HepG2 (cell line): ENCODE data around the gene PDGFD. TPM values are rescaled to one million over a fixed set of nuclear protein-coding genes. Genes with fewer than 3 reads are reported as not detected.

Experiments used
- ATAC-seq: fragments of 200-7000 bp; cut with Tn5 transposase; 3 replicates; pipeline ENCODE4 v1.9.1; 2020; ENCODE audit warnings: mild to moderate bottlenecking, moderate library complexity
- BruUV-seq: library from RNA; stranded (reverse); fragments of 400-500 nt; replicated peaks from 2 replicates; lab custom pipeline; 2021; lab: Mats Ljungman, UMichigan
- CTCF ChIA-PET: fragments of 300-600 bp; formaldehyde crosslinking; extraction: SDS; loops from one replicate; lab custom pipeline; 2021; ENCODE audit warnings: low total read pairs, inconsistent platforms, low intra/inter-chr PET ratio; lab: Yijun Ruan, JAX
- POLR2A ChIA-PET: fragments of 350-600 bp; sonication (Branson Sonifier 250); formaldehyde crosslinking; loops from one replicate; lab custom pipeline; 2020; ENCODE audit warnings: antibody characterized with exemption, inconsistent platforms; lab: Yijun Ruan, JAX
- DNase-seq: peaks from one replicate; pipeline ENCODE4 v3.0.0-alpha.2; 2015; ENCODE audit warnings: low spot score
- FAIRE-seq: peaks from 3 replicates; lab custom pipeline; 2011; peaks lifted over from hg19 to GRCh38; lab: Jason Lieb, UNC
- H2AFZ ChIP-seq: one replicate; pipeline ENCODE4 v1.6.1; 2011; ENCODE audit warnings: low read length, inconsistent platforms
- H3K27ac ChIP-seq: fragments of 300-600 bp; 3 replicates; pipeline ENCODE4 v1.8.0; 2011; ENCODE audit warnings: mixed run types, mild to moderate bottlenecking, mixed read lengths, low read length, inconsistent platforms; ENCODE audit not compliant: insufficient read depth; ENCODE audit errors: extremely low read length
- H3K27me3 ChIP-seq, 2 experiments: fragments of 200-600 bp in 1 of 2; 2 replicates in 1 of 2; 3 replicates in 1 of 2; pipeline versions ENCODE4 v1.6.0 to v1.8.0; 2011; ENCODE audit warnings: low read length in 2 of 2, mild to moderate bottlenecking in 2 of 2, moderate library complexity in 2 of 2, inconsistent platforms in 1 of 2; ENCODE audit not compliant: insufficient read depth in 2 of 2, control insufficient read depth in 1 of 2
- H3K36me3 ChIP-seq, 2 experiments: fragments of 200-600 bp in 1 of 2; replicated peaks in 1 of 2; 2 replicates in 1 of 2; 3 replicates in 1 of 2; pipeline versions ENCODE4 v1.5.1 to v1.8.0; 2011; ENCODE audit warnings: low read length in 2 of 2, inconsistent platforms in 1 of 2; ENCODE audit not compliant: insufficient read depth in 2 of 2, control insufficient read depth in 1 of 2
- H3K4me1 ChIP-seq: 2 replicates; pipeline ENCODE4 v1.5.1; 2012; ENCODE audit warnings: low read length, inconsistent platforms; ENCODE audit not compliant: insufficient read depth
- H3K4me2 ChIP-seq: 2 replicates; pipeline ENCODE4 v1.6.0; 2011; ENCODE audit warnings: low read depth, low read length, inconsistent platforms
- H3K4me3 ChIP-seq, 3 experiments: fragments of 200-600 bp in 1 of 3; sonication (generic), shearing (Covaris generic) in 1 of 3; replicated peaks in 1 of 3; 2 replicates each; pipeline ENCODE4 v1.5.1; 2011 to 2016; ENCODE audit warnings: low read length in 3 of 3, inconsistent platforms in 2 of 3, low read depth in 2 of 3, mild to moderate bottlenecking in 2 of 3, control low read depth in 1 of 3, mixed read lengths in 1 of 3; ENCODE audit not compliant: insufficient read depth in 1 of 3
- H3K79me2 ChIP-seq: one replicate; pipeline ENCODE4 v1.6.1; 2011; ENCODE audit warnings: low read length, inconsistent platforms; ENCODE audit not compliant: insufficient read depth
- H3K9ac ChIP-seq: 2 replicates; pipeline ENCODE4 v1.6.0; 2011; ENCODE audit warnings: mild to moderate bottlenecking, low read depth, low read length, inconsistent platforms; ENCODE audit not compliant: insufficient read depth
- H3K9me3 ChIP-seq: 2 replicates; pipeline ENCODE4 v1.5.1; 2012; ENCODE audit warnings: mild to moderate bottlenecking, low read length
- H4K20me1 ChIP-seq: 2 replicates; pipeline ENCODE4 v1.6.0; 2011; ENCODE audit warnings: inconsistent platforms, mild to moderate bottlenecking, low read length, moderate library complexity; ENCODE audit not compliant: insufficient read depth
- BRD4 ChIP-seq: sonication (generic); formaldehyde crosslinking; IDR thresholded peaks from 2 replicates; pipeline ENCODE4 v1.4.0; 2020; ENCODE audit warnings: missing genetic modification reagents
- CBFB ChIP-seq: sonication (generic); formaldehyde crosslinking; IDR thresholded peaks from 2 replicates; pipeline ENCODE4 v1.4.0; 2020; ENCODE audit warnings: missing genetic modification reagents
- DNMT1 ChIP-seq: sonication (generic); formaldehyde crosslinking; IDR thresholded peaks from 2 replicates; pipeline ENCODE4 v1.5.1; 2020; ENCODE audit warnings: mild to moderate bottlenecking, missing genetic modification reagents
- ETV6 ChIP-seq: sonication (generic); formaldehyde crosslinking; conservative IDR thresholded peaks from 2 replicates; pipeline ENCODE4 v1.4.0; 2020; ENCODE audit warnings: missing genetic modification reagents
- HMGA1 ChIP-seq: sonication (generic); formaldehyde crosslinking; conservative IDR thresholded peaks from 2 replicates; pipeline ENCODE4 v1.4.0; 2020; ENCODE audit warnings: missing genetic modification reagents
- HOXA9 ChIP-seq: sonication (generic); formaldehyde crosslinking; IDR thresholded peaks from 2 replicates; pipeline ENCODE4 v1.8.1; 2022; ENCODE audit warnings: missing genetic modification reagents, mild to moderate bottlenecking, moderate library complexity, borderline replicate concordance
- JUNB ChIP-seq: sonication (generic); formaldehyde crosslinking; IDR thresholded peaks from 2 replicates; pipeline ENCODE4 v1.8.0; 2022; ENCODE audit warnings: missing genetic modification reagents, mild to moderate bottlenecking, borderline replicate concordance
- KLF13 ChIP-seq: sonication (generic); formaldehyde crosslinking; IDR thresholded peaks from 2 replicates; pipeline ENCODE4 v1.4.0; 2020; ENCODE audit warnings: mild to moderate bottlenecking, missing genetic modification reagents
- KLF15 ChIP-seq: sonication (generic); formaldehyde crosslinking; IDR thresholded peaks from 2 replicates; pipeline ENCODE4 v1.8.1; 2023; ENCODE audit warnings: borderline replicate concordance, mild to moderate bottlenecking, inconsistent platforms, missing genetic modification reagents, mixed read lengths
- MYNN ChIP-seq: sonication (generic); formaldehyde crosslinking; IDR thresholded peaks from 2 replicates; pipeline ENCODE4 v1.4.0; 2020; ENCODE audit warnings: mild to moderate bottlenecking, low read depth, missing genetic modification reagents
- NR2F1 ChIP-seq, 2 experiments: fragments of 450-650 bp in 1 of 2; formaldehyde crosslinking in 1 of 2; IDR thresholded peaks; 2 replicates each; pipeline versions ENCODE4 v1.5.0 to v1.6.1; 2016 to 2020; ENCODE audit warnings: mild to moderate bottlenecking in 1 of 2, missing compliant biosample characterization in 1 of 2, missing genetic modification reagents in 1 of 2, moderate library complexity in 1 of 2
- PHF20 ChIP-seq: sonication (generic); formaldehyde crosslinking; IDR thresholded peaks from 2 replicates; pipeline ENCODE4 v1.5.0; 2020; ENCODE audit warnings: mild to moderate bottlenecking, missing genetic modification reagents
- SMAD3 ChIP-seq: sonication (generic); formaldehyde crosslinking; IDR thresholded peaks from 2 replicates; pipeline ENCODE4 v1.4.0; 2020; ENCODE audit warnings: missing genetic modification reagents
- U2AF1 ChIP-seq: fragments of 200-400 bp; formaldehyde crosslinking; optimal IDR thresholded peaks from 2 replicates; pipeline ENCODE3; 2017; ENCODE audit warnings: mild to moderate bottlenecking, low read depth, low read length
- YEATS4 ChIP-seq: sonication (generic); formaldehyde crosslinking; IDR thresholded peaks from 2 replicates; pipeline ENCODE4 v1.4.0; 2020; ENCODE audit warnings: missing genetic modification reagents, borderline replicate concordance
- ZSCAN30 ChIP-seq: sonication (generic); formaldehyde crosslinking; IDR thresholded peaks from 2 replicates; pipeline ENCODE4 v1.5.0; 2020; ENCODE audit warnings: mild to moderate bottlenecking, missing genetic modification reagents
- WGBS: methylation state at CpG from one replicate; pipeline ENCODE4 v1.1.6; 2017; ENCODE audit warnings: low lambda C conversion rate; 5-methylcytosine and 5-hydroxymethylcytosine counted together
- in situ Hi-C: cut with HindIII; loops from 2 replicates; pipeline ENCODE4 v1.10.0; 2017; ENCODE audit warnings: low pct_unique_long_range_greater_than_20kb; ENCODE audit not compliant: extremely low pct_ligation_motif_present
- intact Hi-C: fragments of 100-400 bp; cut with micrococcal nuclease; formaldehyde crosslinking; loops from one replicate; pipeline ENCODE4 v1.10.0; 2022; ENCODE audit not compliant: unreplicated experiment
- polyA plus RNA-seq, 8 experiments: library from polyadenylated mRNA; depleted of rRNA in 3 of 8; stranded (reverse) in 7 of 8; unstranded in 1 of 8; fragments of >200 nt; fragmentation: Illumina TruSeq in 4 of 8; extraction: Trizol in 4 of 8; gene quantifications; 2 replicates each; pipeline versions ENCODE4 v1.2.1 to v1.2.3, GENCODE V29; 2011 to 2016; ENCODE audit warnings: low read depth in 4 of 8, missing spikeins in 1 of 8, mixed read lengths in 1 of 8; ENCODE audit not compliant: insufficient read depth in 1 of 8
- total RNA-seq, 5 experiments: library from RNA; depleted of rRNA; stranded (reverse); fragments of >200 nt; fragmentation: Illumina TruSeq; extraction: Trizol; gene quantifications; 2 replicates each; pipeline ENCODE4 v1.2.3, GENCODE V29; 2016; ENCODE audit warnings: low read depth in 1 of 5
- TF ChIP-seq, protein P1 (sequence below), 2 experiments: fragments of 450-650 bp in 1 of 2; sonication (generic) in 1 of 2; formaldehyde crosslinking; IDR thresholded peaks; 2 replicates each; pipeline versions ENCODE4 v1.5.0 to v1.8.0; 2020 to 2022; ENCODE audit warnings: mild to moderate bottlenecking in 1 of 2, missing genetic modification reagents in 1 of 2
- TF ChIP-seq, protein P2 (sequence below): sonication (generic); formaldehyde crosslinking; conservative IDR thresholded peaks from 2 replicates; pipeline ENCODE4 v1.8.1; 2023; ENCODE audit warnings: missing genetic modification reagents
- TF ChIP-seq, protein P3 (sequence below): IDR thresholded peaks from 2 replicates; pipeline ENCODE4 v1.6.1; 2018; ENCODE audit warnings: missing genetic modification reagents
- TF ChIP-seq, protein P4 (sequence below): sonication (generic); formaldehyde crosslinking; IDR thresholded peaks from 2 replicates; pipeline ENCODE4 v1.4.0; 2020; ENCODE audit warnings: mild to moderate bottlenecking, low read depth, missing genetic modification reagents

Gene PDGFD
- total and polyA plus RNA-seq, 2 of the 13 experiments (the other 11 are each of a cell fraction or from before 2014, with no cell fraction given), result 0.09 to 0.29 TPM

DNA sequence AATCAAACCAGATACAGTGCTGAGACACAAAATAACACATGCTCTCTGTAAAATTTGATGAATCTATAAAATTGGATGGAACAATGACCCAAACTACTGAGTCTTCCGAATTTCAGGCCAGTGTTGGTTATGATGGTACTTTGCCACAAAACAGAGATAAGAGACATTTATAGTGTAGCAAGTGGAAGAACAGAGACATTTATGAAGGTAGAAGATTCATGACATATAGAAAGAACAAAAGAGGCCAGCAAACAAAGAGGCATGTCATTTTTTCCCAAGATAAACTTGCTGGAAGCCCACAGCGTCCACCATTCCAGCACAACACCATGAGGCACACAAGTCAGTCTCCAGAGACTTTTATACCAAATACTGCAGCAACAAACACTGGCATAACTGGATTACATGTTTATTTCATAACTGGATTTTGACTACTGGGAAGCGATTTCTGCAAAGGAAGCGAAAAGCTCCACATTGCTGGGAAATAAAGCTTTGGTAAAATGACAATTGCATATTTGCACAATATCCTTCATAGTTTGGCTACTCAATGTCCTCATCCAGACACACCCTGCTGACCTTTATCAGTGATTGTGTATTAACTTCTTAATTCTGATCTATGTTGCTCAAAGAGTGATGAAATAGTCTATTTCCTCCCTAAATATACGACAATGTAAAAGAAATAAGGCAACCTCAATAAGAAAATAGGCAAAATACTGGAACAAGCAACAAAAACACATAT, 110.0 kb downstream of the PDGFD start (continued):
- TF ChIP-seq, protein P1, sequence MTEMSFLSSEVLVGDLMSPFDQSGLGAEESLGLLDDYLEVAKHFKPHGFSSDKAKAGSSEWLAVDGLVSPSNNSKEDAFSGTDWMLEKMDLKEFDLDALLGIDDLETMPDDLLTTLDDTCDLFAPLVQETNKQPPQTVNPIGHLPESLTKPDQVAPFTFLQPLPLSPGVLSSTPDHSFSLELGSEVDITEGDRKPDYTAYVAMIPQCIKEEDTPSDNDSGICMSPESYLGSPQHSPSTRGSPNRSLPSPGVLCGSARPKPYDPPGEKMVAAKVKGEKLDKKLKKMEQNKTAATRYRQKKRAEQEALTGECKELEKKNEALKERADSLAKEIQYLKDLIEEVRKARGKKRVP (CRISPR knock-in tag; IDR thresholded peaks at IDR 0.05), result no peak
- TF ChIP-seq SMAD3 (CRISPR knock-in tag), result no peak

DNA sequence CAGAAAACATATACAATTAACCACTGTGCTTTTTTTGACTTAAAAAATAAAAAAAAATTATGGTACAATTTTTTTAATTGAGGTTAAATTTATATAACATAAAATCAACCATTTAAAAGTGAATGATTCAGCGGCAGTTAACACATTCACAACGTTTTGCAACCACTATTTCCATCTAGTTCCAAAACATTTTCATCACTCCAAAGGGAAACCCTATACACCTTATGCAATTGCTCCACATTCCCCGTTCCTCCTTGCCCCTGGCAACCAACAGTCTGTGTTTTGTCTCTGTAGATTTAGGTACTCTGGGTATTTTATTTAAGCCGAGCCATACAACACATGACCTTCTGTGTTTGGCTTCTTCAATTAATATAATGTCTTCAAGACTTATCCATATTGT, 112.2 kb downstream of the PDGFD start:
- no peaks in the 10 kb centered on the region for H3K27me3 ChIP-seq
- BruUV-seq, result no TSS peak
- DNase-seq, result no peak
- POLR2A ChIA-PET, result no interaction called here
- CTCF ChIA-PET, result no interaction called here
- FAIRE-seq, result no peak
- H3K4me1 ChIP-seq, result no peaks in the 10 kb centered on the region
- no peak overlapping the region for H3K4me3 ChIP-seq
- no peak overlapping the region for H3K9ac ChIP-seq
- no peaks in the 10 kb centered on the region for H3K79me2 ChIP-seq
- no peak overlapping the region for H2AFZ ChIP-seq
- H4K20me1 ChIP-seq, result no peaks in the 10 kb centered on the region
- in situ Hi-C loops, result no loop called here
- H3K4me2 ChIP-seq, result no peak overlapping the region
- no peaks in the 10 kb centered on the region for H3K36me3 ChIP-seq
- under 1% methylated on average over 4 of the region's 4 CpGs for WGBS
- intact Hi-C loops, result no loop called here
- H3K27ac ChIP-seq, result no peak overlapping the region
- no peaks in the 10 kb centered on the region for H3K9me3 ChIP-seq
- no peak for ATAC-seq
- no peak for TF ChIP-seq U2AF1
- no peak for TF ChIP-seq ZSCAN30 (CRISPR knock-in tag)
- TF ChIP-seq KLF15, result no peak
- TF ChIP-seq YEATS4 (CRISPR knock-in tag), result no peak
- no peak for TF ChIP-seq PHF20 (CRISPR knock-in tag)
- TF ChIP-seq ETV6 (CRISPR knock-in tag), result no peak
- TF ChIP-seq DNMT1, result no peak
- no peak for TF ChIP-seq JUNB (CRISPR knock-in tag)
- no peak for TF ChIP-seq HMGA1 (CRISPR knock-in tag)
- TF ChIP-seq KLF13 (CRISPR knock-in tag), result no peak
- TF ChIP-seq NR2F1 (CRISPR knock-in tag; IDR thresholded peaks at IDR 0.05), result no peak
- no peak for TF ChIP-seq CBFB (CRISPR knock-in tag)
- no peak for TF ChIP-seq MYNN (CRISPR knock-in tag)
- TF ChIP-seq HOXA9 (CRISPR knock-in tag), result no peak
- TF ChIP-seq, protein P2, sequence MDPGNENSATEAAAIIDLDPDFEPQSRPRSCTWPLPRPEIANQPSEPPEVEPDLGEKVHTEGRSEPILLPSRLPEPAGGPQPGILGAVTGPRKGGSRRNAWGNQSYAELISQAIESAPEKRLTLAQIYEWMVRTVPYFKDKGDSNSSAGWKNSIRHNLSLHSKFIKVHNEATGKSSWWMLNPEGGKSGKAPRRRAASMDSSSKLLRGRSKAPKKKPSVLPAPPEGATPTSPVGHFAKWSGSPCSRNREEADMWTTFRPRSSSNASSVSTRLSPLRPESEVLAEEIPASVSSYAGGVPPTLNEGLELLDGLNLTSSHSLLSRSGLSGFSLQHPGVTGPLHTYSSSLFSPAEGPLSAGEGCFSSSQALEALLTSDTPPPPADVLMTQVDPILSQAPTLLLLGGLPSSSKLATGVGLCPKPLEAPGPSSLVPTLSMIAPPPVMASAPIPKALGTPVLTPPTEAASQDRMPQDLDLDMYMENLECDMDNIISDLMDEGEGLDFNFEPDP (CRISPR knock-in tag), result no peak
- TF ChIP-seq, protein P3, sequence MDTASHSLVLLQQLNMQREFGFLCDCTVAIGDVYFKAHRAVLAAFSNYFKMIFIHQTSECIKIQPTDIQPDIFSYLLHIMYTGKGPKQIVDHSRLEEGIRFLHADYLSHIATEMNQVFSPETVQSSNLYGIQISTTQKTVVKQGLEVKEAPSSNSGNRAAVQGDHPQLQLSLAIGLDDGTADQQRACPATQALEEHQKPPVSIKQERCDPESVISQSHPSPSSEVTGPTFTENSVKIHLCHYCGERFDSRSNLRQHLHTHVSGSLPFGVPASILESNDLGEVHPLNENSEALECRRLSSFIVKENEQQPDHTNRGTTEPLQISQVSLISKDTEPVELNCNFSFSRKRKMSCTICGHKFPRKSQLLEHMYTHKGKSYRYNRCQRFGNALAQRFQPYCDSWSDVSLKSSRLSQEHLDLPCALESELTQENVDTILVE (CRISPR knock-in tag), result no peak
- TF ChIP-seq BRD4 (CRISPR knock-in tag), result no peak
- TF ChIP-seq, protein P4, sequence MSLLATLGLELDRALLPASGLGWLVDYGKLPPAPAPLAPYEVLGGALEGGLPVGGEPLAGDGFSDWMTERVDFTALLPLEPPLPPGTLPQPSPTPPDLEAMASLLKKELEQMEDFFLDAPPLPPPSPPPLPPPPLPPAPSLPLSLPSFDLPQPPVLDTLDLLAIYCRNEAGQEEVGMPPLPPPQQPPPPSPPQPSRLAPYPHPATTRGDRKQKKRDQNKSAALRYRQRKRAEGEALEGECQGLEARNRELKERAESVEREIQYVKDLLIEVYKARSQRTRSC (CRISPR knock-in tag), result no peak
